OCI-LY3 (cell line): ENCODE measurements around the gene ALKBH4.

Experiments
- EZH2phosphoT487 ChIP-seq: fragments of 200-600 bp; shearing (Covaris generic); IDR thresholded peaks from 2 replicates; pipeline ENCODE4 v1.6.1; 2018; ENCODE audit warnings: antibody characterized with exemption, mixed run types, low read depth
- TF ChIP-seq, protein P1 (sequence below): fragments of 200-600, 300-600 bp; sonication (generic); IDR thresholded peaks from 2 replicates; pipeline ENCODE4 v1.5.1; 2014; ENCODE audit warnings: antibody characterized with exemption, low read length, low read depth

DNA sequence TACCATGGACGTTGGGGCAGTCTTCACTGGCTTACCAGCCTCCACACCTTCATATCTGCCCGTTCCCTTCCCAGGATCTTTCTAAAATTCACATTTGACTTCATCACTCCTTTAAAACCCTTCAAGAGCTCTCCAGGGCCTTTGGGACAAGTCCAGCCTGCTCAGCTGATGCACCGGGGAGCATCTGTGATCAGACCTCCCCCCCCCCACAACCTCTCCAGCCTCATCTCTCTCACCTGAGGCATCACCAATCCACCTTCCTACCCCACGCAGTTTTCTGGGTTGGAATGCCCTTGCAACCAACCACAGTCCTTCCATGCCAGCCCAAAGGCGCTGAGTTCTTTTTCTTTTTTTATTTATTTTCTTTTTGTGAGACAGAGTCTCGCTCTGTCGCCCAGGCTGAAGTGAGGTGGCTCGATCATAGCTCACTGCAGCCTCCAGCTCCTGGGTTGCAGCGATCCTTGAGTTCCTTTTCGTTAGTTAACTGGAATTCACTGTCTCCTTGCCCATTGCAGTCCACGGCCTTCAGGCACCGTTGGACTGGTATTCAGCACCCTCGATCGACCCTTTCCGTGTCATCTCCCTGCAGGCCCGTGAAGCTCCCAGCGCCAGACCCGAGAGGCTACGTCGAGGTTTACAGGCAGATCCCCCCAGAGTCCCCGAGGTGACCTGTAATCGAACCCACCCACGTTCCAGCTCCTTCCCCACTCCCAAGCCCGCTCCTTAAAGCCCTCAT is 654 bp downstream of the ALKBH4 start:
- TF ChIP-seq, protein P1, sequence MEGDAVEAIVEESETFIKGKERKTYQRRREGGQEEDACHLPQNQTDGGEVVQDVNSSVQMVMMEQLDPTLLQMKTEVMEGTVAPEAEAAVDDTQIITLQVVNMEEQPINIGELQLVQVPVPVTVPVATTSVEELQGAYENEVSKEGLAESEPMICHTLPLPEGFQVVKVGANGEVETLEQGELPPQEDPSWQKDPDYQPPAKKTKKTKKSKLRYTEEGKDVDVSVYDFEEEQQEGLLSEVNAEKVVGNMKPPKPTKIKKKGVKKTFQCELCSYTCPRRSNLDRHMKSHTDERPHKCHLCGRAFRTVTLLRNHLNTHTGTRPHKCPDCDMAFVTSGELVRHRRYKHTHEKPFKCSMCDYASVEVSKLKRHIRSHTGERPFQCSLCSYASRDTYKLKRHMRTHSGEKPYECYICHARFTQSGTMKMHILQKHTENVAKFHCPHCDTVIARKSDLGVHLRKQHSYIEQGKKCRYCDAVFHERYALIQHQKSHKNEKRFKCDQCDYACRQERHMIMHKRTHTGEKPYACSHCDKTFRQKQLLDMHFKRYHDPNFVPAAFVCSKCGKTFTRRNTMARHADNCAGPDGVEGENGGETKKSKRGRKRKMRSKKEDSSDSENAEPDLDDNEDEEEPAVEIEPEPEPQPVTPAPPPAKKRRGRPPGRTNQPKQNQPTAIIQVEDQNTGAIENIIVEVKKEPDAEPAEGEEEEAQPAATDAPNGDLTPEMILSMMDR = no peak
- TF ChIP-seq EZH2phosphoT487 = no peak
